AG04450 (cell line): ENCODE data around the gene CCDC92B. TPM values are rescaled to one million over a fixed set of nuclear protein-coding genes. Genes with fewer than 3 reads are reported as not detected.
"Not testable (repeated sequence)": the region's sequence is repeated elsewhere in the genome, so short reads cannot be mapped to it uniquely, and the experiment has no call there.

Source experiments
- CTCF ChIA-PET: fragments of 300-600, 350-600 bp; formaldehyde crosslinking; extraction: SDS; loops from one replicate; lab custom pipeline; 2022; ENCODE audit warnings: antibody characterized with exemption, inconsistent platforms; lab: Charles Lee
- POLR2A ChIA-PET: fragments of 350-600 bp; formaldehyde crosslinking; extraction: SDS; loops from one replicate; lab custom pipeline; 2021; ENCODE audit warnings: antibody characterized with exemption, inconsistent platforms; lab: Yijun Ruan, JAX
- DNase-seq: peaks from one replicate; pipeline ENCODE4 v3.0.0-alpha.2; 2011; ENCODE audit warnings: low read depth, low spot score
- H3K27ac ChIP-seq: one replicate; pipeline ENCODE4 v1.5.1; 2012; ENCODE audit warnings: low read depth, low read length, control low read depth
- H3K27me3 ChIP-seq: one replicate; pipeline ENCODE4 v1.6.0; 2012; ENCODE audit warnings: low read length; ENCODE audit not compliant: control insufficient read depth, insufficient read depth
- H3K4me3 ChIP-seq: 2 replicates; pipeline ENCODE4 v1.5.1; 2011; ENCODE audit warnings: mild to moderate bottlenecking, low read depth, low read length, control low read depth
- H3K9me3 ChIP-seq: 2 replicates; pipeline ENCODE4 v1.5.1; 2012; ENCODE audit warnings: low read length; ENCODE audit not compliant: control insufficient read depth, insufficient read depth
- polyA plus RNA-seq: library from polyadenylated mRNA; depleted of rRNA; stranded (reverse); fragments of >200 nt; gene quantifications from 2 replicates; pipeline ENCODE4 v1.2.3, GENCODE V29; 2011
- TF ChIP-seq, protein P1 (sequence below): IDR thresholded peaks from 2 replicates; pipeline ENCODE4 v1.5.1; 2011; ENCODE audit warnings: low read depth, low read length, control low read depth, inconsistent platforms

CCDC92B gene
- polyA plus RNA-seq, 1 experiment, result not detected

GRCh38 chr17:2700491-2701141 lies 48.8 kb downstream of the CCDC92B start:
- no peaks in the 10 kb centered on the region for H3K27me3 ChIP-seq
- TF ChIP-seq, protein P1, sequence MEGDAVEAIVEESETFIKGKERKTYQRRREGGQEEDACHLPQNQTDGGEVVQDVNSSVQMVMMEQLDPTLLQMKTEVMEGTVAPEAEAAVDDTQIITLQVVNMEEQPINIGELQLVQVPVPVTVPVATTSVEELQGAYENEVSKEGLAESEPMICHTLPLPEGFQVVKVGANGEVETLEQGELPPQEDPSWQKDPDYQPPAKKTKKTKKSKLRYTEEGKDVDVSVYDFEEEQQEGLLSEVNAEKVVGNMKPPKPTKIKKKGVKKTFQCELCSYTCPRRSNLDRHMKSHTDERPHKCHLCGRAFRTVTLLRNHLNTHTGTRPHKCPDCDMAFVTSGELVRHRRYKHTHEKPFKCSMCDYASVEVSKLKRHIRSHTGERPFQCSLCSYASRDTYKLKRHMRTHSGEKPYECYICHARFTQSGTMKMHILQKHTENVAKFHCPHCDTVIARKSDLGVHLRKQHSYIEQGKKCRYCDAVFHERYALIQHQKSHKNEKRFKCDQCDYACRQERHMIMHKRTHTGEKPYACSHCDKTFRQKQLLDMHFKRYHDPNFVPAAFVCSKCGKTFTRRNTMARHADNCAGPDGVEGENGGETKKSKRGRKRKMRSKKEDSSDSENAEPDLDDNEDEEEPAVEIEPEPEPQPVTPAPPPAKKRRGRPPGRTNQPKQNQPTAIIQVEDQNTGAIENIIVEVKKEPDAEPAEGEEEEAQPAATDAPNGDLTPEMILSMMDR, result no peak
- POLR2A ChIA-PET, result interaction anchor here (0.7 kb wide), 1 partner anchor 10 kb away, joined by 5 read pairs; no protein-coding TSS in a partner anchor
- H3K4me3 ChIP-seq, result no peak overlapping the region
- DNase-seq, result no peak
- H3K9me3 ChIP-seq, result no peaks in the 10 kb centered on the region; the same call in 1 of the 2 replicates
- CTCF ChIA-PET, result interaction anchor here (1.2 kb wide), 1 partner anchor 25 kb away, joined by 3 read pairs; no protein-coding TSS in a partner anchor
- no peak overlapping the region for H3K27ac ChIP-seq

DNA sequence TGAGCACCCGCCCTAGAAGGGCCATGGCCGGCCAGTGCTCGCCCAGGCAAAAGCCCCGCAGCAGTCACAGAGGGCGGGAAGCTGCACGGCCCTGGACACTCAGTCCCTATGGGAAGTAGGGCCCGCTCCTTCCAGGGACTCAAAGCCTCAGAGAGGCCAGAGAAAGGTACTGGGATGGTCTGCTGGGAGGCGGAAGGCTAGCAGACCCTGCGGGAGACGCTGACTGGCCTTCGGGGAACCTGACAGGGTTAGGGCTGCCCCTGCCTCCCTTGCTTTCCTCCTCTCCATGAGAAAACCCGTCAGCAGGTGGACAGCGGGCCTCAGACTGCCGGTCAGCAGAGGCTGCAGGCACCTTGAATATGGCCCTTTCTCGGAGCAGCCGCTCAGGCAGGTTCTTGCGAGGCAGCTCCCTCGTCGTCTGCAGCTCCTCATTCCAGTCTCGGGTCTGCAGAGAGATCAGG lies 49.4 kb downstream of the CCDC92B start:
- H3K27ac ChIP-seq, result no peak overlapping the region
- no peaks in the 10 kb centered on the region for H3K27me3 ChIP-seq
- no peak overlapping the region for H3K4me3 ChIP-seq
- TF ChIP-seq, protein P1, result no peak
- CTCF ChIA-PET, result interaction anchor here (1.2 kb wide), 1 partner anchor 24 kb away, joined by 3 read pairs; no protein-coding TSS in a partner anchor
- H3K9me3 ChIP-seq, result no peaks in the 10 kb centered on the region; the same call in 1 of the 2 replicates
- DNase-seq, result no peak
- POLR2A ChIA-PET, result interaction anchor here (0.7 kb wide), 2 partner anchors 10 to 968 kb away, joined by 5 to 10 read pairs; no protein-coding TSS in a partner anchor

DNA sequence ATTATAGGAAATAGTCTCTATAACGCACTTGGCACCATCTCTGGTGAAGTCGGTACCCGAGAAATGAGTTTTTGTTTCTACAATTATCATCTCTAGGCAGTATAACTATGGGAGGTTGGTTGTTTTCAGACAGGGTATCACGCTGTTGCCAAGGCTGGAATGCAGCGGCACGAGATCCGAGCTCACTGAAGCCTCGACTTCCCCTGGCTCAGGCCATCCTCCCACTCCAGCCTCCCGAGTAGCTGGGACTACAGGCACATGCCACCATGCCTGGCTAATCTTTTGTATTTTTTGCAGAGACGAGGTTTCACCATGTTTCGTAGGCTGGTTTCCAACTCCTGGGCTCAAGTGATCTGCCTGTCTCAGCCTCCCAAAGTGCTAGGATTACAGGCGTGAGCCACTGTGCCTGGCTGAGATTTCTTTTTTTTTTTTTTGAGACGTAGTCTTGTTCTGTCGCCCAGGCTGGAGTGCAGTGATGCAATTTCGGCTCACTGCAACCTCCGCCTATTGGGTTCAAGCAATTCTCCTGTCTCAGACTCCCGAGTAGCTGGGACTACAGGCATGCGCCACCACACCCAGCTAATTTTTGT lies 50.1 kb downstream of the CCDC92B start:
- not testable (repeated sequence) for H3K27me3 ChIP-seq, H3K27ac ChIP-seq, H3K9me3 ChIP-seq, H3K4me3 ChIP-seq, DNase-seq
- ChIA-PET CTCF (interaction anchor here (1.2 kb wide), 1 partner anchor 24 kb away, joined by 3 read pairs; no protein-coding TSS in a partner anchor), POLR2A (interaction anchor here (0.7 kb wide), 1 partner anchor 968 kb away, joined by 10 read pairs; no protein-coding TSS in a partner anchor)

- Histone ChIP-seq H3K4me3 (no peak overlapping the region), H3K27me3 (no peaks in the 10 kb centered on the region), H3K27ac (no peak overlapping the region), H3K9me3 (no peaks in the 10 kb centered on the region; the same call in 1 of the 2 replicates)
- no peak for DNase-seq
- POLR2A ChIA-PET, result no interaction called here
- CTCF ChIA-PET, result no interaction called here
- TF ChIP-seq, protein P1, result no peak
Measured at GRCh38 chr17:2697611-2698162, 51.8 kb downstream of the CCDC92B start.

DNA sequence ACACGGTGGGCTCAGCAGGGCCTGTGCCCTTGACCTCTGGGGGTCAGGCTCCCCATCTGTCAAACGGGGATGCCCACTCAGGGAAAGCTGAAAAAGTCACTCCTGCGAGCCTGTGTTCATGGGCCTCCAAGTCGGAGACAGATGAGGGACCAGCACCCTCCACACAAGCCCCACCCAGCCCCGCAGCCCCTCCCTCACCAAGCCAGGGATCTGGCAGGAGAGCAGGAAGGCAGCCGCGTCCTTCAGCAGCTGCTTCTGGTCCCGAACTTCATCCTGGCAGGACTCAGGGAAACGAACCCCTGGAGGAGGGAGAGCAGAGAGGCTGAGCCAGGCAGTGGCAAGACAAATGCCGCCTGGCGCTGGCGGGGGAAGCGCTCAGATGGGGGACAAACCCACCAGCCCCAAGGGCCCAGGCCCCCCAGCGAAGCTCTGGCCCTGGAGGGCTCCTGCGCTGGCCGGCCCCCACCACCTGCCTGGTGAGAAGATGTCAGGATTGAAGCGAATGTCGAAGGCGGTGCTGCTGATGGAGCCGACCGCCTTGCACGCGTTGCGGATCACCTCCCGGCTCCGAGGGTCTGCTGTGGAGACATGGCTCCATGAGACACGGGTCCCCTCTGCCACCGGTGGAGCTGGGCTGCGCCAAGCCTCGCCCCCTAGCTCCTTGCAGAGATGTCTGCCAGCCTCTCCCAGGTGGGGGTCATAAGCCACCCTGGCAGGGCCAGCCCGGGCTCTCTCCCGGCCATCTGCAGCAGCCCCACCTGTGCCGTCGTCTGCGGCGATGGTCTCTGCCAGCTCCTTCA lies 53.3 kb downstream of the CCDC92B start:
- Histone ChIP-seq H3K4me3 (no peak overlapping the region), H3K27me3 (no peaks in the 10 kb centered on the region), H3K27ac (no peak overlapping the region), H3K9me3 (no peaks in the 10 kb centered on the region; the same call in 1 of the 2 replicates)
- ChIA-PET POLR2A (interaction anchor here (1.1 kb wide), 1 partner anchor 10 kb away, joined by 4 read pairs; no protein-coding TSS in a partner anchor), CTCF (no interaction called here)
- DNase-seq, result no peak
- TF ChIP-seq, protein P1, result no peak
